Inferior parietal cortex (tissue), 1 donor: ENCODE results near the gene TMCC1.
"Not testable (repeated sequence)": the region's sequence is repeated elsewhere in the genome, so short reads cannot be mapped to it uniquely, and the experiment has no call there.

Source experiments
- DNase-seq: peaks from one replicate; pipeline ENCODE4 v3.0.0-alpha.2; 2016; ENCODE audit errors: extremely low spot score

TMCC1 gene

DNA sequence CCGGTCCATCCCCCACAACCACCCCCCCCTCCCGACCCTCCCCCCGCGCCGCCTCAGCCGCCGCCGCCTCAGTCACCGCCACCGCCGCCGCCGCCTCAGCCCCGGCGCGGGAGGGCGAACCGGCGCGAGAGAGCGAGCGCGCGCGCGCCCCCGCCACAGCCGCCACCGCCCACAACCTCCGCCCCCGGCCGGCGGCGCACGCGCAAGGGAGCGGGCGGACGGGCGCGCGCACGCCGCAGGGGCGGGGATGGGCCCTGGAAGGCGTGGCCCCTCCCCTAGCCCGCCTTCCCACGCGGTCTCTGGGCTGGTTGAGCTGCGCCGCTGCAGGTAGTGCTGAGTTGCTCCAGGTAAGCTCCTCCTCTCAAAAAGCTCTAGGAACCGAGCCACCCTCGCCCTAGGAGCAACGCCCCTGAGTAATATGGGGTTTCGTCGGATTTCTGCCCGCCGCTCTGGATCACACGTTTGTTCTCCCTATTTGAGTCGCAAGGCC lies at the start of gene TMCC1:
Gene TMCC1, minus strand, starts transcription at position 131 of the 490 bp plus-strand sequence.
- peak; percentile 77 for DNase-seq

GRCh38 chr3:129943020-129943419 lies 49.5 kb upstream of the TMCC1 start:
- DNase-seq = no peak

DNA sequence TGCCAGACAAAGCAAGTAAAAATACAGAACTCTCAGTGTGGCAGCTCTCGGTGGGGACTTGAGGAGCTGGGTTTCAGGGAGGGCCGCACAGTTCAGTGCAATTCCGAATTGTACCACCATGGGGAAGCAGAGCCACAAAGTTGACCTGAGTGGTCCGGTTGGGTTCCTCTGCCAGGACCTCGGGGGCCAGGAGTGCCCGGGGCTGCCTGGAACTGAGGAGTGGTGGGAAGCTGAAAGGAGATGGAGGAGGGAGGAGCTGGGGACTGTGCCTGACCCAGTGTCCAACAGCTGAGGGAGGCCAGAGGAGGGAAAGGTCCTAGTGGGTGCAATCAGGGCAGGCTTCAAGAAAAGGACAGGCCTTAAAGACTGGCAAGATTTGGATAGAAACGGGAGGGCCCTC lies 48.8 kb upstream of the TMCC1 start:
- peak; percentile 74 for DNase-seq

- DNase-seq = no peak
Observed at GRCh38 chr3:129940086-129940485, 46.6 kb upstream of the TMCC1 start.

DNA sequence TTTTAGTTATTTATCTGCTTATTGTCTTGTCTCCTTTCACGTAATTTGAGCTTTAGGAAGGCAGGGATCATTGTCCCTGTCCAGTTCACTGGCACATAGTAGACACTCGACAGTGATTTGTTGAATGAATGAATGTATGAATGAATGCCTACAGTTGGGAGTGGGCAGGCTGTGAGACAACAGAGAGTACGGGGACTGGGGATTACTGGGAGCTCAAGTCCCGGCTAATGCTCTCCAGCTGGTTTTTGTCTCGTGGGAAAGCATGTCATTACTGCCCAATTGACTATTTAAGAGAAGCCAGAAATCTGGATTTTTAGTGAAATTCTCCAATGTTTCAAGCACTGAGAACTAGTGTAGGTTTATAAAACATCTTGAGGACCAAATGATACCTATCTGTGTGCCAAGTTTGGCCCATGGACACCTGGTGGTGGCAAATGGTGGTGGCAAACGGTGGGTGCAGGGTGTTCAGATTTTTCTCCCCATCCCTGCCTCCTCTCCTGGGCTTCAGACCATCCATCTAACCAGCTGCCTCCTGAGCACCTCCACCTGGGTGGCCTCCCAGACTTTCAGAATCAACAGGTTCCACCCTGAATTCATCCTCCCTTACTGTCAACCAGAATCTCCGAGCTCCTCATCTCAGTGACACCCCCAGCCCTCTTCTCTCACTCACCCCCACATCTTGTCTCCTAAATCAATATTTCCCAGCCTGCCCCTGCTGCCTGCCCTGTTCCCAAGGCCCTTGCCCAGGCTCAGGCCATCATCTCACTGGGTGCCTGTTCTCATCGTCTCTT lies 44.8 kb upstream of the TMCC1 start:
- DNase-seq = no peak

DNA sequence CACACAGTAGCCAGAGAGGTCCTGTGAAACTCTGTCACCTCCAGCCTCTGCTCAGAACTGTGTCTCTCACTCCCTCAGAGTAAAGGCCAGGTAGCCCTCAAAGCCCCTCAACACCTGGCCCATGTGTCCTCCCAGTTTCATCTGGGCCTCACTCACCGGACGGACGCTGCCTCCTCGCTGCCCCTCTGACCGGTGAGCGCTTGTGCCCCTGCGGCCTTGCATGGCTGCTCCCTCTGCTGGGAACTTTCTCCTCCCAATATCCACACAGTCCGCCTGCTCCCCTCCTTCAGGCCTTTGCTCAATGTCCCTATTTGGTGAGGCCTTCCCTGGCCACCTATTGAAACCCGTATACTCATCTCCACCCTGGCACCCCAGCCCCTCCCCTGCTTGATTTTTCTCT lies 44.2 kb upstream of the TMCC1 start:
- DNase-seq = no peak

DNA sequence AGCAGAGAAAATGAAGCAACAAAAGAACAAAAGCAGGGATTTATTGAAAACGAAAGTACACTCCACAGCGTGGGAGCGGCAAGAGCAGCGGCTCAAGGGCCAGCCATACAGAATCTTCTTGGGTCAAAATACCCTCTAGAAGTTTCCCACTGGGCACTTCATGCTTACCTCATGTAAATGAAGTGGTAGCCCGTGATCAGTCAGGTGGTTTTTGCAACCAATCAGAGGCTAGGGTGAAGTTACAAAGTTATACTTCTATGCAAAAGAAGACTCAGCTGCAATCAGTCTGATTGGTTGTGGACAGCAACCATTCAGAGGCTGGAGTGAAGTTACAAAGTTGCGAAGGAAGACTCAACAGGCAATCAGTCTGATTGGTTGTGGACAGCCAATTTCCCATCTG lies 43.2 kb upstream of the TMCC1 start:
- peak; percentile 72 for DNase-seq

GRCh38 chr3:129934234-129935123 lies 41.0 kb upstream of the TMCC1 start:
- DNase-seq = peak; percentile 72

DNA sequence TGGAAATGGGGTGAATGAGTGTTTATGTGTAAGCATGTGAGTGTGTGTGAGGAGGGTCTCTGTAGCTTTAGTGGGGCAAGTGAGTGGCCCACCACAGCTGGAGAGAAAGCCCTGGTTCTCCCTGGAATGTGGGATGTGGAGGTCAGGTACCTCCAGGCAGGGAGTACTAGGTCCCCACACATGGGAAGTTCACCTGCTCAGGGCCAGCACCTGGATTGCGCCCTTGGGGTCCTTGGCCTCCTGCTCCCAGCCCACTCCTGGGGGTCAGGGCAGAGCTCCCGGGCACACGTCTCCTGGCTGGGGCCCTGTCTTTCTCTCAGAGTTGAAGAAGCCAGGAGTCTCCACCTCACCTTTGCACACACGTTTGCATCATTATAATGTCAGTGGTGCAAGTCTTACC lies 40.0 kb upstream of the TMCC1 start:
- DNase-seq = no peak

DNA sequence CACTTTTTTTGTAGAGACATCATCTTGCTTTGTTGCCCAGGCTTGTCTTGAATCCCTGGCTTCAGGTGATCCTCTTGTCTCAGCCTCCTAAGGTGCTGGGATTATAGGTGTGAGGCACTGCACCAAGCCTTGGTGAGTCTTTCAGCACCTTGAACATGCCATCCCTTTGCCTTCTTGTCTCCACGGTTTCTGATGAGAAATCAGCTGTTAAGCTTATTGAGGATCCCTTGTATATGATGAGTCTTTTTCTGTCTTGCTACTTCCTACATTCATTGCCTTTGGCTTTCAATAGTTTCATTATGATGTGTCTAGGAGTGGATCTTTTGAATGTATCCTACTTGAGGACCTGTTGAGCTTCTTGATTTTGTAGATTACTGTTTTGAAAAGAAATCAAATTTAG lies 35.9 kb upstream of the TMCC1 start:
- DNase-seq = no peak

GRCh38 chr3:129927072-129927471 lies 33.6 kb upstream of the TMCC1 start:
- no peak for DNase-seq

DNA sequence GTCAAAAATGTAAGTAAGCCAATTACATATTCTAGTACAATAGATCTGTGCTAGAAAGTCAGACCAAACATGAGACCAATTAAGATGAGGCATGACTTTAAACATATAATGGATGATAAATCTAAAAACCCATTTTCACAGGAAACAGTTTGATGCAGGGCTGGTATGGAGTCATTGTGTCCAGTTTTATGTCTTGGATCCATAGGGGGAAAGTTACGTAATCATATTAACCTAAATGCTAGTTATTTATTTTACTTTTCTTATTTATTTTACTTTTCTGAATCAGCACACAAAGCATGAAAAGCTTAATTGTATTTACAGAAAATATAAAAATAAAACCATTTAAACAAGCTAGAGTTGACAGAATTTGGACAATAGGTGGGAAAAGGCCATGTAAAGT lies 26.3 kb upstream of the TMCC1 start:
- no peak for DNase-seq

DNA sequence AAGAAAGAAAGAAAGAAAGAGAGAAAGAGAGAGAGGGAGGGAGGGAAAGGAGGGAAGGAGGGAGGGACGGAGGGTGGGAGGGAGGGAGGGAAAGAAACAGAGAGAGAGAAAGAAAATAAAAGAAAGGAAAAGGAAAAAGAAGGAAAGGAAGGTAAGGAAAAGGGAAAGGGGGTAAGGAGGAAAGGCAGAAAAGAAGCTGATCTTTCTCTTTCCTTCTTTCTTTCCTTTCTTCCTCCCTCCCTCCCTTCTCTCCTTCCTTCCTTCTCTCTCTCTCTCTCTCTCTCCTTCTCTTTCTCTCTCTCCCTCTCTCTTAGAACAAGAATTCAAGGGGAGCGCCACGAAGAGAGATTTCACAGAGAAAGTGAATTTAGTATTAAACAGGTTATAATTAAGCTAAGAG lies 25.8 kb upstream of the TMCC1 start:
- no peak for DNase-seq

DNA sequence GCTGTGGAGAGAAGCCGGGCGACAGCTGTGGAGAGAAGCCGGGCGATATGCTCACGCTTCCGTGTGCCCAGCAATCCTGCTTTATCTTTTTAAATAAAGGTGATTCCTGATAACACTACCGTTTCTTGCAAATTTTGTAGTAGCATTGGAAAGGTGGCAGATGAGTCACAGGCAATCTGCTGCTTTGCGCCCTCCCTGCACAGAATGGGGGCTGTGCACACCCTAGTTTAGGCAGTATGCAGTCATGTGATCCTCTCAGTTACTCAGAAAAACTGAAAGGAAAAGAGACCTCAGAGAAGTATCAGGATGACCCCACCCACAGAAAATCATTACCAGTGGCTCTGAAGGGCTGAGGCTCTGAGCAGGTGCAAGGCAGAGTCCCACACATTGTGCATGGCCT lies 24.9 kb upstream of the TMCC1 start:
- DNase-seq = no peak

DNA sequence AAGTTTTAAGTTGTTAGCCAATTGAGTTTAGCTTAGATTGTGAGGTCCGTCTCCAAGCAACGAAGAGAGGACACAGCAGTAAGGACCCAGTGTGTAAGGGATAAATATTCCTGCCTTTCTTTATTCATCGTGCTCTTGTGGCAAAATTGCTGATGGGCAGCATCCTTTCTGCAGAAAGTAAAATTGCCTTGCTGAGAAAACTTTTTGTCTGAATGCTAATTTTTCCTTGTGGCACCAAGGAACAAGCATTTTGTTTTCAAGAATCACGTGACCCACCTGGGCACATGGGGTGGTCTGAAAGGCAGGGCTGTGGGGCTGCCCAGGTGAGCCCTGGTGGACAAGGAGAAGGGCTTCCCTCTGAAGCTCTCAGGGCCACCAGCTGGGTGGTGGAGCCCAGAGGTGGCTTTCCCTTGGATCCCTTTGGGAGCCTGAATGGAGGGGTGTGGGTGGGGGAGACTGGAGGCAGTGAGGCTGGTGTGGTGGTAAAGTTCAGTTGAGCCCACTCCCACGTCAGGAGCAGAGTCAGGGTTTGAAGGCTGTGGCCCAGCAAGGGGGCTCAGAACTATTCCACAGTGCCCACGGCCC lies 24.0 kb upstream of the TMCC1 start:
- no peak for DNase-seq

DNA sequence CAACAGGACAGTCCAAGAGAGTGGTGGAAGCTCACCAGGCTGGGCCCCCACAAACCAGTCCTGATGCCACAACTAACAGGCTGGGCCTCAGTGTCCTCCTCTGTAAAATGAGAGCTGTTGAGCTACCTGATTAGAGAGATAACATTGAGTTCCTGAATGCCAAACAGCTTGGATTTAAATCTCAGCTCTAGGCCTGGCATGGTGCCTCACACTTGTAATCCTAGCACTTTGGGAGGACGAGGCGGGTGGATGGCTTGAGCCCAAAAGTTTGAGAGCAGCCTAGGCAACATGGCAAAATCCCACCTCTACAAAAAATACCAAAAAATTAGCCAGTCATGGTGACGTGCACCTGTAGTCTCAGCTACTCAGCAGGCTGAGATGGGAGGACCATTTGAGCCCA lies 20.1 kb upstream of the TMCC1 start:
- DNase-seq = no peak

DNA sequence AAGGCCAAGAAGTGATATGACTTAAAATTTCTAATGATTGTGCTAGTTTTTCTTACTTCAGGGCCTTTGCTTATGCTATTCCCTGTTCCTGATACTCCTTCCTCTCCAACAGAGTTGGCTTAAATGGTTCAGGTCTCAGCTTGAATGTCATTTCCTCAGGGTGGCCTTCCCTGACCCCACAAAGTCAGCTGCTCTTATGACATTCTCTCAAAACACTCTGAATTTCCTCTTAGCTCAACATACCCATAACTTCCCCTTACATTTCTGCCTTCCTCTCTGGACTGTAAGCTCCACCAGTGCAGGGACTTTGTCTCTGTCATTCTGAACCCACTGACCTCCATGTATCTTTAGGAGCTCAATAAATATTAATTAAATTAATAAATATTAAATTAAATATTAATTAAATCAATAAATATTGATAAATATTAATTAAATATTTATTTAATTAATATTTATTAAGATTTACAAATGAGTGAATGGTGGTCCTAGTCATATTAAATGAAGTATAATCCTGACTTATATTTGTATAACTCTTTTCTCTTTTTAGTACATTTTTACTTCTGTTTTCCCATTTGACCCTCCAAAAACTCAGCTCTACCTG lies 17.9 kb upstream of the TMCC1 start:
- DNase-seq = no peak

- not testable (repeated sequence) for DNase-seq
Observed at GRCh38 chr3:129909235-129909634, 15.7 kb upstream of the TMCC1 start.

DNA sequence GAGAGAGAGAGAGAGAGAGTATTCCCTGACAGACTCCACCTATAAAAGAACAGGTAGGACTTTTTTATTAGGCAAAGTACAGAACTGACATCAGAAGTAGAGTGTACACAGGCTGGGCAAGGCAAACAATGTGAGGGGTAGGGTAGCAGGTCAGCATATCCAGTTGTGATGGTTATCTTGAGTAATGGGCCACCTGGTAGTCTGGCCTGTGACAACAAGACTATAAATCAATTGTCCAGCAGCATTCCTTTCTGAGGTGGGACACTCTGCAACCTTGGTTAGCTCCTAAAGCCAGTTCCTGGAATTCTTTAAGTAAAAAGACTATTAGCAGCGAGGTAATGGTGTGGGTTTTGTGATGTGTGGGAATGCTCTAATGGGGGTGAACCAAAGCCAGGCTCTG lies 14.9 kb upstream of the TMCC1 start:
- DNase-seq = no peak

DNA sequence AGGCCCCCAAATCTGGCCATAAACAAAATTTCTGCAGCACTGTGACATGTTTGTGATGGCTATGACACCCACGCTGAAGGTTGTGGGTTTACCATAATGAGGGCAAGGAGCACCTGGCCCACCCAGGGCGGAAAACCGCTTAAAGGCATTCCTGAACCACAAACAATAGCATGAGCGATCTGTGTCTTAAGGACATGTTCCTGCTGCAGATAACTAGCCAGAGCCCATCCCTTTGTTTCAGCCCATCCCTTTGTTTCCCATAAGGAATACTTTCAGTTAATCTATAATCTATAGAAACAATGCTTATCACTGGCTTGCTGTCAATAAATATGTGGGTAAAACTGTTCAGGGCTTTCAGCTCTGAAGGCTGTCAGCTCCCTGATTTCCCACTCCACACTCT lies 7.8 kb upstream of the TMCC1 start:
- DNase-seq = not testable (repeated sequence)

- no peak for DNase-seq
Observed at GRCh38 chr3:129897026-129897425, 3.5 kb upstream of the TMCC1 start.
